Measurements from ENCODE around the gene BLTP2.
A peak's percentile ranks its signal among the peaks of the same experiment; 100 is the strongest.
"Not testable (repeated sequence)": the region's sequence is repeated elsewhere in the genome, so short reads cannot be mapped to it uniquely, and the experiment has no call there.

The BLTP2 gene

GRCh38 chr17:28644787-28645575 lies at the start of gene BLTP2:
Gene BLTP2 (minus strand): TSS chr17:28645158. CDS start chr17:28645056, 102 bp downstream.
- peak; percentile 95 to 96 for DNase-seq

GRCh38 chr17:28693869-28694268 lies 48.9 kb upstream of the BLTP2 start:
- DNase-seq = no peak

GRCh38 chr17:28689011-28689410 lies 44.1 kb upstream of the BLTP2 start:
- no peak for DNase-seq

- DNase-seq = no peak
These were observed 43.5 kb upstream of the BLTP2 start for GRCh38 chr17:28688481-28688880.

- no peak for DNase-seq
These were observed 41.3 kb upstream of the BLTP2 start for GRCh38 chr17:28686296-28686695.

GRCh38 chr17:28685366-28685765 lies 40.4 kb upstream of the BLTP2 start:
- no peak for DNase-seq

- DNase-seq = no peak
These were observed 40.0 kb upstream of the BLTP2 start for GRCh38 chr17:28684963-28685362.

- DNase-seq = no peak
These were observed 37.7 kb upstream of the BLTP2 start for GRCh38 chr17:28682655-28683054.

- DNase-seq = no peak
These were observed 31.0 kb upstream of the BLTP2 start for GRCh38 chr17:28675980-28676379.

GRCh38 chr17:28675490-28675889 lies 30.5 kb upstream of the BLTP2 start:
- DNase-seq = no peak

GRCh38 chr17:28669918-28670317 lies 25.0 kb upstream of the BLTP2 start:
- no peak for DNase-seq

GRCh38 chr17:28667870-28668269 lies 22.9 kb upstream of the BLTP2 start:
- no peak for DNase-seq

GRCh38 chr17:28665994-28666393 lies 21.0 kb upstream of the BLTP2 start:
- no peak for DNase-seq

GRCh38 chr17:28663723-28664122 lies 18.8 kb upstream of the BLTP2 start:
- no peak for DNase-seq

GRCh38 chr17:28662527-28662829 lies 17.5 kb upstream of the BLTP2 start:
- DNase-seq = no peak

- DNase-seq = peak; percentile 97 to 98
These were observed 16.9 kb upstream of the BLTP2 start, which contains the start of the genes SDF2 and SUPT6H for GRCh38 chr17:28661635-28662526. Gene SDF2 (minus strand): TSS chr17:28661906. CDS start chr17:28661876, 30 bp downstream. Gene SUPT6H (plus strand): TSS chr17:28662205. CDS start chr17:28673402, 11,197 bp downstream.

- DNase-seq = not testable (repeated sequence)
These were observed 14.5 kb upstream of the BLTP2 start for GRCh38 chr17:28659497-28659881.

GRCh38 chr17:28658766-28659496 lies 14.0 kb upstream of the BLTP2 start:
- not testable (repeated sequence) for DNase-seq

- not testable (repeated sequence) for DNase-seq
These were observed 13.4 kb upstream of the BLTP2 start for GRCh38 chr17:28658342-28658741.

GRCh38 chr17:28657756-28658155 lies 12.8 kb upstream of the BLTP2 start:
- no peak for DNase-seq

- no peak for DNase-seq
These were observed 10.2 kb upstream of the BLTP2 start for GRCh38 chr17:28655160-28655559.

GRCh38 chr17:28648698-28649097 lies 3.7 kb upstream of the BLTP2 start:
- DNase-seq = no peak

All from stimulated activated CD4-positive, alpha-beta T cell treated with anti-CD3 and anti-CD28 coated beads, Interleukin-2, amount 100 ng/mL, for 24 hours (primary cell).